GOT3 (cell line): ENCODE data around the gene TM4SF5.

Experiments used
- DNase-seq: peaks from one replicate; lab custom pipeline; 2025; ENCODE audit warnings: mixed read lengths; lab: John Stamatoyannopoulos, UW

The TM4SF5 gene

DNA sequence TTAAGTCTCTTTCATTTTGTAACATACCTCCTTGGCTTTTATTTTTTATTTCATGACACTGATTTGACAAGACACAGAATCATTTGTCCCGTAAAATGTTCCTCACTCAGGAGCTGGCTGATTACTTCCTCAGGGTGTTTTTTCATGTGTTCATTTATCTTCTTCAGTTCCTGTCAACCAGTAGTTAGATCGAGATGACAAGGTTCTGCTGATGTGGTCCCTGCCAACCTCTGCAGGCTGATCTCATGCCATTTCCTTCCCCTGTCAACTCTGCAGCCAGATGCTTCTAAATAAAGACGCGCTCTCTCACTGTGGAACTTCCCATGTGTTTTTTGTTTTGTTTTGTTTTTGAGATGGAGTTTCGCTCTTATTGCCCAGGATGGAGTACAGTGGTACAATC lies 23.8 kb upstream of the TM4SF5 start:
- no peak for DNase-seq

DNA sequence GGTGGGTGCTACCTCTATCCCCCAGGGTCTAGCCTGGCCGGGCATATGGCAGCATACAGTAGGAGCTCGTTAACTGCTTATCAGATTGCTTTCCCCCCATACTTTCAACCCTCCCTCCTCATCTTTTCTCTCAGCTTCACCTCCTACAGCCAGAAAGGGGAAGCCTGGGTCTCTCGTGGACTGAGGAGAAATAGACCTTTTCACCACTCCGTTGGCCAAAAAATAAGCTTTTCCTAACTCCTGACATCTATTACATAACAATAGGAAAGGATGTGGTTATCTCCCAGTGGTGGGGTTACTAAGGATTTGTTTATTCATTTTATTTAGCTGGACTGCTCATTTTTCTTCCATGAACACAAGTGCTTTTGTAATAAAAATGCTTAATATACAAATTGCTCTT lies 23.0 kb upstream of the TM4SF5 start:
- no peak for DNase-seq

DNA sequence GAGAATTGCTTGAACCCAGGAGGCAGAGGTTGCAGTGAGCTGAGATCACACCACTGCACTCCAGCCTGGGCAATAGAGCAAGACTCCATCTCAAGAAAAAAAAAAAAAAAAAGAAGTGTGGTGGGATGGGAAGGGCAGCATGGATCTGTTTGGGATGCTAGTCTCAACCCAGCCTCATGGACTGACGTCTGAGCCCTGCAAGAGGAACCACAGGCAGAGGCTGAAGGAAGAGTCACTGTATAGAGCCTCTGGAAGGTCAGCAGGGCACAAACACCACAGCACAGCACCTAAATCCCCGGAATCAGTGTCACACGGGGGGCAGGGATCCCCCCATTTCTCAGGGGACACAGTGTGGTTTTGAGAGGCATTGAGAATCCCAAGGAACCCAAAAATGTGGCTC lies 21.1 kb upstream of the TM4SF5 start:
- no peak for DNase-seq

DNA sequence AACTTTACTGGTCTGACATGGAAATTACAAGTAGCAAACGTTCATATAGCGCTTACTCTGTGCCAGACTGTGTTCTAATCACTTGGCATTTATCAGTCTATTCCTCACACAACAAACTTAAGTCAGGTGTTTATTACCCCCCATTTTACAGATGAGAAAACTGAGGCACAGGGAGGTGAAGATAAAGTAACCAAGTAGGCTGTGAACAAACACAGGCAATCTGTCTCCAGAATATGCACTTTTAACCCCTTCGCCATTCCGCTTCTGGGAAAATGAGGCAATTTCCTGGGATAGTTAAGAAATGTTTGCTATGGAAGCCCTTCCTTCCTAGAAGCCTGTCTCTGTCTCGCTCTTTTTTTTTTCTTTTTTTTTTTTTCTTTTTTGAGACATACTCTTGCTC lies 19.8 kb upstream of the TM4SF5 start:
- DNase-seq = no peak

DNA sequence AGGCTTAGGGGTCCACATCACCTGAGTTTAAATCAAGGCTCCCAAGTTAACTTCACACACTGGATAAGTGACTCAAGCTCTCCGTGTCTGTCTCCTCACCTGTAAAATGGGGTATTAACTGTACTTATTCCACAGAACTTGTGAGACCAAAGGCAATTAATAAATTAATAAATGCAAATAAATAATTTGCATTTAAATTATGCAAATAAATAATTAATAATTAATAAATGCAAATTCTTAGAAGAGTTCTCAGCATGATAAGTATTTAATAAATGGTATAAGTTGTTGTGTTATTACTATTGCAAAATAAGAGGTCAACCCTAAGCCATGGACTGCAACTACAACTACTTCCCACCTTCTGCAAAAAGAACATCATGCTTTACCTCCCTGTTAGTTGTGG lies 18.3 kb upstream of the TM4SF5 start:
- DNase-seq = no peak

DNA sequence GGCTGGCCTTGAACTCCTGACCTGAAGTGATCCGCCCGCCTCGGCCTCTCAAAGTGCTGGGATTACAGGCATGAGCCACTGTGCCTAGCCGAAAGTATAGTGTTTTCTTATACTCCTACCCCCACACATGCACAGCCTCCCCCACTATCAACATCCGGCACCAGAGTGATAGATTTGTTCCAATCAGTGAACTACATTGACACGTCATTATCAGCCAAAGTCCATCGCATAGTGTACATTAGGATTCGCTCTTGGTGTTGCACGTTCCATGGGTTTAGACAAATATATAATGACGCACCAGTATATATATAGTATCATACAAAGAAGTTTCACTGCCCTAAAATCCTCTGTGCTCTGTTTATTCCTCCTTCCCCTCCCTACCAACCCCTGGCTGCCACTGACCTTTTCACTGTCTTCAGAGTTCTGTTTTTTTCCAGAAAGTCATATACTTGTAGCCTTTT lies 11.9 kb upstream of the TM4SF5 start:
- no peak for DNase-seq

DNA sequence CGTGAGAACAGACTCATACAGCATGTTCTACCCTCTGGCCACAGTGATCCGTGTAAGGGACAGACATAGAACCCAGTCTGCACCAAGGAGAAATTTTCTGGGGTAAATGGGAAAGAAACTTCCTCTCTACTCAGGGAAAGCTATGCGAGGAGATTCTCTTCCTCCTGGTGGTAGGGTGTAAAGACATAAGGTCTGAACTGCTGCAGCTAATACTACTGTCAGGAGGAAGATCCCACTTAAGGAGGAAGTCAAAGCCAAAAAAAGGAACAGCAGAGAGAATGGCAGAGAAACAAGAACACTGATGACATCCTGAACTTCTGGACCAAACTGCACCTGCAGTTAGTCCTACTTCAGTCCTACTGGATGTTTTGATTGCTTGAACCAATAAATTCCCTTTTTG lies 7.1 kb upstream of the TM4SF5 start:
- no peak for DNase-seq

DNA sequence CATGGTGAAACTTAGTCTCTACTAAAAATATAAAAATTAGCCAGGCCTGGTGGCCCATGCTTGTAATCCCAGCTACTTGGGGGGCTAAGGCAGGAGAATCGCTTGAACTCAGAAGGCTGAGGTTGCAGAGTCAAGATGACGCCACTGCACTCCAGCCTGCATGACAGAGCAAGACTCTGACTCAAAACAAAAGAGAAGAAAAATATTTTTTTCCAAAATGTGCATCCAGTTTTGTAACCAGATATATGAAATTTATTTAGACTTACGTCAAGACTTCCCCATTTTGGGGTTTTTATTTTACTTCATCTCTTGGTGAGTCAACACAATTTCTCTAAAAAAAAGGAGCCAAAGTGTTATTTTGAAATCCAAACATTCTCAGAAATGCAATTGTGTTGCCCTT lies 5.5 kb upstream of the TM4SF5 start:
- DNase-seq = no peak

DNA sequence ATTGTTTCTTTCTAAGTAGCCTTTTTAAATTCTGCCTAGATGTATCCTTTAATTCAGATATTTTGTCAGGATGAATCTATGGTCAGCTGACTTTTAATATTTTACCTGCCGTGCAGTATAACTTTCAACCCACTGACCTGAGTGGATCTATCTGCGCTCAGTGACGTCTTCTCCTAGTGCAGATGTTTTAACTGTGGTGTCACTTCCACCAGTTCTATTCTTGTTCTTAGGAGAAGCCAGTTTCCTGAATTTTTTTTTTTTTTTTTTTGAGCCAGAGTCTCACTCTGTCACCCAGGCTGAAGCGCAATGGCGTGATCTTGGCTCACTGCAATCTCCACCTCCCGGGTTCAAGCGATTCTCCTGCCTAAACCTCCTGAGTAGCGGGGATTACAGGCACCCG lies 5.0 kb upstream of the TM4SF5 start:
- DNase-seq = no peak

DNA sequence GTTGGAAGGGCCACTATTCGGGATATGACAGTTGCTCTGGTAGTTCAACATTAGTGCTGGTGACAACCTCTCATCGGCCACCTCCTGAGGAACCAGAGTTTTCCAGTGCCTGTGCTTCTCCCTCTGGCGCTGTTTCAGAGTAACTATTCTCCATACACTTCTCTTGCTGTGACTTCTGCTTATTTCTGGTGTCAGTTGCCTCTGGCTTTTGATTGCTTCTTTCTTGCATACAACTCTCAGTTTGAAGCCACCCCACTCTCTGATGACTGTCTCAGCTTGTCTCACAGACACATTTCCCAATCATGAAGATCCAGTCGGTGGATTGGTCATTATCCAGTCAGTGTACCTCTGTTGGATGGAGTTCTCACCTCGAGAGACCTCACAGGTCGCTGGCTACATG lies 3.4 kb upstream of the TM4SF5 start:
- no peak for DNase-seq

DNA sequence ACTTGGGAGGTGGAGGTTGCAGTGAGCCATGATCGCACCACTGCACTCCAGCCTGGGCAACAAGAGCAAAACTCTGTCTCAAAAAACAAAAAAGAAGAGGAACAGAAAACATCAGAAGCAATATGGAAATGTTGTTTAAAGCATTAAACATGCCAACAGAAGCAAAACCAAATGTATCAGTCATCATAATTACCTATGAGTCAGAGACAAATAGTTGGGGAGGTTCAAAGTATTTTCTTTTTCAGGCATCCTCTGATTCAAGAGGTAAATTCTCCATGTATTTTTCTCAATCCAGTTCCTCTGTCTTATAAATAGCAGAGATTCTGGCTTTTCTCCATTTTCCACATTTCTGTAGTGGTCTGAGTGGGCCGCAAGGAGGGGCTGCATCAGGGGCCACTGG lies 2.1 kb upstream of the TM4SF5 start:
- DNase-seq = no peak

DNA sequence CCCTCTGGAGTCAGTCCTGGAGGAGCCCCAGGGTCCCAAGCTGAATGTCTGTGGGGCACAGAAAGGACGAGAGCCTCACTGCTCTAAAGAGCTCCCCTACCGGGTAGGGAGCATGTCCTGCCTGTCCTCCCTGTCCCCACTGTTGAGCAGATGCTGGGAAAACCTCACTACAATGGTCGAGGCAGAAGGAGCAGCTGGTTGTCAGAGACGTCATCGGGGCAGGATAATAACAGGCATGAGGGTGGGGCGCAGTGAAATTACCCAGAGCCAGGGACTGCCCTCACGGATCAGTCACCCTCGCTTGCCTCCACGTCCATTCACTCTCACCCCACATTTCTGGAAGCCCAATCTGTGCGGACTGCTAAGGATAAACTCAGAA lies 538 bp downstream of the TM4SF5 start:
- DNase-seq = no peak

DNA sequence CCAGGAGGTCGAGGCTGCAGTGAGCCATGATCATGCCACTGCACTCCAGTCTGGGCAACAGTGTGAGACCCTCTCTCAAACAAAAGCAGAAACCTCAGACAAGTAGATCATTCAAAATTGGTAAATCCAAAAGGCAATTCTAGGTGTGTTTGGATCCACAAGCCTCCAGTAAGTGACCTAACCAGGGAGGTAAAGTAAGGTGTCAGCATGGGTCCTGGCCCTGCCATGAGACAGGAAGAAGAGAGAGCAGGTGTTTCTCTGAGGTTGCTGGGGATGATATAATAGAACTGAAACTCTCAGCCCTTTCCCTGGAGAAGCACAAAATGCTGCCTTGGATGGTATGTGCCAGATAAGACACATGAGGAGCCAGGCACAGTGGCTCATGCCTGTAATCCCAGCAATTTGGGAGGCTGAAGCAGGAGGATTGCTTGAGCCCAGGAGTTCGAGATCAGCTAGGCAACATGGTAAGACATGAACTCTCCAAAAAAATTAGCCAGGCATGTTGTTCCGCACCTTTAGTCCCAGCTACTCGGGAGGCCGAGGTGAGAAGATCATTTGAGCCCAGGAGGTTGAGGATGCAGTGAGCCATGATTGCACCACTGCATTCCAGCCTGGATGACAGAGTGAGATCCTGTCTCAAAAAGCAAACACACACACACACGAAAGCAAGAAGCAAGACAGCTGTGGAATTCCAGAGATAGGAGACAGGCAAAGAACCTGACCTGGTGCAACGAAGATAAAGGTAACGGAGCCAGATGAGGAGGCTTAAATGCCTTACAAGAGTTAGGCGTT lies 6.5 kb downstream of the TM4SF5 start:
- DNase-seq = no peak

DNA sequence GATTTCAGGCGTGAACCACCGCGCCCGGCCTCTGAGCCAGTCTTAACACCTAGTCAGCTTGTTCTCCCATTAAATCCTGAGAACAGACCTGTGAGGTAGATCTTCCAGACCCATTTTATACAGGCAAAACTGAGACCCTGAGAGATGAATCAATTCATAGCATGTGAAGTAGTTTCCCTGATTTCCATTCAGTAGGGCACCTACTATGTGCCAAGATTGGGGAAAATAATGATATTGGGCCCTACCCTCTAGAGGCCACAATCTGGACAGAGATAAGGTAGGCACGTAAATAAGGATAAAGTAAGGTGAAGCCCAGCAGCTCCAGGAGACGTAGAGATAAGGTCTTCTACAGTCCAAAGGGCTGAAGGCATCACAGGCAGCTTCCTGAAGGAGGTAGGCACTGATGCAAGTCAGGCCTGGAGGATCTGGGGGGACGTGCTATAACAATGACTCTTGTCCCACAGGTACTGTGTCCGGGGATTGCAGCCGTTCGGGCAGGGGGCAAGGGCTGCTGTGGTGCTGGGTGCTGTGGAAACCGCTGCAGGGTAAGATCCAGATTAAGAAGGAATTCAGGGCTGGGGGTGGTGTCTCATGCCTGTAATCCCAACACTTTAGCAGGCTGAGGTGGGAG lies 8.8 kb downstream of the TM4SF5 start:
- no peak for DNase-seq

DNA sequence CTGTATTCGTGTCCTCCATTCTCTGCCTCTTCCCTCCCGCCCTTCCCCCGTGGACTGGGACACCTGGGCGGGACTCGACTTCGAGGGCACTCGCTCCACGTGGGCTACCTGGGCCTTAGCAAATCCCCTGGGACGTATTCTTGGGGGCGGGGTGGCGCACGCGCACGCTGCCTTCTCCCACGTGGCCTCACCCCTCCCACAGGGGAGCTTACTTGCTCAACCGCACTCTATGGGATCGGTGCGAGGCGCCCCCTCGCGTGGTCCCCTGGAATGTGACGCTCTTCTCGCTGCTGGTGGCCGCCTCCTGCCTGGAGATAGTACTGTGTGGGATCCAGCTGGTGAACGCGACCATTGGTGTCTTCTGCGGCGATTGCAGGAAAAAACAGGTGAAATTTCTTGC lies 11.0 kb downstream of the TM4SF5 start:
- no peak for DNase-seq

DNA sequence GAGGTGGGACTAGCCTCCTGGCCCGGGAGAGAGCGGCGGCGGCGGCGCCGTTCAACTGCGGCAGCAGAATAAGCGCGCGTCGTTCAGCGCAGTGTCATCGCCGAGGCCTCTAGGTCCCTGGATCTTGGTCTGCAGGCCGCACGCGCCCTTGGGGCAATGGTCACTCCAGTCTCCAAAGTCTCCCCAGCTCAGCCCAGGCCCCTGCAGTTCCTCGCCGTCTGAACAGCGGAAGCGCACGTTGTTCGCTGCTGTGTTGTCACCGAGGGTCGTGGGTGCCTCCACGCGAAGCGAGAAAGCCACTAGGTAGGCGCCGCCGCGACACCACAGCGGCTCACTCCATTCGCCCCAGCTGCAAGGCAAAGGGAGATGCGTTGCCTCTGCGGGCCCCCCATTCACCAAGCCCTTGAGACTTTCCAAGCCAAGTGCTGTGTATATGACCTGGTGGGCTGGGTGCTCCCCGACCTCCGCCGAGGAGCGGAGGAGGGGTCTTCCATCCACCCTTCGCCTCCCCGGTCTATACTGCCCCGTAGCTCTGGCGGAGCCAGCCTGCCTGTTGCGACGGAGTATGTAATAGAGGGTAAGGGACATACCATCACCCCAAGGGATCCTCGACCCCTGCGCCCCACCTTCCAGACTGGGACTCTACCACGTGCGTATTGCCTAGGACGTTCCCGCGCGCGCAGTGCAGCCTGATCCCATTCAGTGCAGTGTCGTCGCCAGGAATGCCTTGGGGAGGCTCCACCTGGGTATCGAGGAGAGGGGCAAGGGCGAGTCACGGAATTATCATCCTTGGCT lies 13.8 kb downstream of the TM4SF5 start:
- DNase-seq = no peak

DNA sequence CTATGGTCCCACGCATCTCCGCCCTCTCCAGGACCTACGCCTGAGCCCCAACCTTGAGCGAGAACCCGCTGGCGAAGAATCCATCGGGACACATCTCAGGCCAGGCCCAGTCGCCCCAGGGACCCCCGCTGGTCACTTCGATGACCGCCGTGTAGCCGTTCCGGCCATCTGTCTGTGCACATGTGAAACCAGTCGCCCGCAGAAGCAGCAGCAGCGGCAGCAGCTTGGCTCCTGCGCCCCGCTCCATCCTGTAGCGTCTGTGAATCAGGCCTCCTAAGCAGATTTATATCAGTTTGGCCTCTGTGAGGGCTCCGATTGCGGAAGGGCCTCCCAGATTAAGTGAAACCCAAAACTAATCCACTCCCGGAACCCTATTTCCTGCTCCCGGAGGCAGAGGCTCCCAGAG lies 14.4 kb downstream of the TM4SF5 start, which contains the start of gene VMO1:
TSS of gene VMO1 (minus strand) at position 259 of the 406 bp plus-strand sequence. CDS start at position 247, 12 bp downstream.
- no peak for DNase-seq

DNA sequence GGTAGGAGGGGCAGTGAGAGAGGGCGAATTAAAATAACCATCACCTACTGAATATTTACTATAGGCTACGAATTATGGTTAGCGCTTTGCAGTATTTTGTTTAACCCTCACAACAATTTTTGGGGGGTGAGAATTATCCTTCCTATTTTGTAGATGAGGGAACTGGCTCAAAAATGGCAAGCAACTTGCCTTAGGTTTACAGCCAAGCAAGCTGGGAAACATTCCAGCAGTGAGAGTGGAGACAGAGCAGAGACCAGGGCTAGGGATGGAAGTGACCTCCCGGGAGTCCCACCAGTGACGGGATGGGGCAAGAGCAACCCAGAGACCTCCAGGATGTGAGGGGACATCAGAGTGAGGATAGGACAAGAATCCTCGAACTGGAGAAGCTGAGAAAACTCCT lies 14.8 kb downstream of the TM4SF5 start:
- DNase-seq = no peak

DNA sequence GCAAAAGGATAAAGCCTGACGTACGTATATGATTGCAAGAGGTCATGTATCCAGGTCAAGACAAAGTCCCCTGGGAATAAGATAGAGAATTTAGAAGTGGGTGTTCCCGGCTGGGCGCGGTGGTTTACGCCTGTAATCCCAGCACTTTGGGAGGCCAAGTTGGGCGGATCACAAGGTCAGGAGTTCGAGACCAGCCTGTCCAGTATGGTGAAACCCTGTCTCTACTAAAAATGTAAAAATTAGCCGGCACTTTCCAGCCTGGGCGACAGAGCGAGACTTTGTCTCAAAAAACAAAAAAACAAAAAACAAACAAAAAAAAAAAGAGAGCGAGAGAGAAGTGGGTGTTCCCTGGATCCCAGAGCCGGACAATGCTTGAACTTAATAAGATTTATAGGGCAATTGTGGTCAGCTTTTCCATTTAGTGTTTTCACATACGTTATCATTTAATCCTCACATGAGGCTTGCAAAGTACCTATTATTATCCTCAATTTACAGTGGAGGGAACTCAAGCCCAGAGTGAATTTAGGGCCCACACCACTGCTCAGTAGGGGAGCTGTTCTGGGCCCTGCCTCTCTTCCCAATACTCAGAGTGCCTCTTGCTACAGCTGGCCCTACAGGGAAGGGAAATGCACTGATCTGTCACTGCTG lies 16.6 kb downstream of the TM4SF5 start:
- no peak for DNase-seq

DNA sequence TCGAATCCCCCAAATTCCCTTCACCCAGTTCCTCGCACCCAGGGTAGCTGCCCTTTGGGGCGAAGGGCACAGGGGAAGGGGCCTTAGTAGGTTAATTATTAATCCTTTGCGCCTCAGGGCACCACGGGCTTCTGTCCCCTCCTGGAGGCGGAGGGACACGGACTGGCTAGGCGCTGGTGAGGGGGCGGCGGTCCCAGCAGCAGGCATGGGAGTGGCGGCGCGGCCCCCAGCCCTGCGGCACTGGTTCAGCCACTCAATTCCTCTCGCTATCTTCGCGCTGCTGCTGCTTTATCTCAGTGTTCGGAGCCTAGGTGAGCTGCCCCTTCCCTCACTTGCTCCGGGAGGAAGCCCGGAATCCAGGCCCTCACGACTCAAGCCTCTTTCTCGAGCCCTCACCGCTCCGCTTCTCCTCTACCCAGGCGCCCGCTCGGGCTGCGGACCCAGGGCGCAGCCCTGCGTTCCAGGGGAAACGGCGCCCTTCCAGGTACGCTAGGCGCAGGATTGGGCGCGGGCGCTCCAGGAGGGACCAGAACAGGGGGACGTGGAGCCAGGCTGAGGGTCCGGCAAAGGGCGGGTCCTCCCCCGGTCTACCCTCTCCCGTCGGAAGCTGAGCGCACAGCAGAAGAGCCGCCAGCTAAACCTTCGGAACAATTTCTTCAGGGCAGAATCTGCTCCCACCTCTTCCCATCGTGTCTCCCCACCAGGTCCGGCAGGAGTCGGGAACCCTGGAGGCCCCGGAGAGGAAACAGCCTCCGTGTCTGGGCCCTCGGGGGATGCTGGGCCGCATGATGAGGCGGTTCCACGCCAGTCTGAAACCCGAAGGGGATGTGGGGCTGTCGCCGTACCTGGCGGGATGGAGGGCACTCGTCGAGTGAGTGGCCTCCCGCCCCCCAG lies 17.4 kb downstream of the TM4SF5 start, which contains the start of gene GLTPD2:
TSS of gene GLTPD2 (plus strand) at position 158 of the 894 bp plus-strand sequence. CDS start at position 206, 48 bp downstream.
- no peak for DNase-seq

DNA sequence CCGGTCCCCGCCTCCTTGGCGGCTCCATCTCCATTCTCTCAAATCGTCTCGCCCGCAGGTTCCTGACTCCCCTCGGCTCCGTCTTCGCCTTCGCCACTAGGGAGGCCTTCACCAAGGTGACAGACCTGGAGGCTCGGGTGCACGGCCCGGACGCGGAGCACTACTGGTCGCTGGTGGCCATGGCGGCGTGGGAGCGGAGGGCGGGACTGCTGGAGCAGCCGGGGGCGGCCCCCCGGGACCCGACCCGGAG lies 17.9 kb downstream of the TM4SF5 start:
- no peak for DNase-seq
